GM21390 (cell line): Measurements from ENCODE around the gene ZNF787.

Source experiments
- ATAC-seq: cut with Tn5 transposase; IDR thresholded peaks from one replicate; pipeline ENCODE4 v1.9.1; 2021; ENCODE audit not compliant: unreplicated experiment

The ZNF787 gene

GRCh38 chr19:56091751-56092546, 29.1 kb downstream of the ZNF787 start:
- no peak for ATAC-seq

DNA sequence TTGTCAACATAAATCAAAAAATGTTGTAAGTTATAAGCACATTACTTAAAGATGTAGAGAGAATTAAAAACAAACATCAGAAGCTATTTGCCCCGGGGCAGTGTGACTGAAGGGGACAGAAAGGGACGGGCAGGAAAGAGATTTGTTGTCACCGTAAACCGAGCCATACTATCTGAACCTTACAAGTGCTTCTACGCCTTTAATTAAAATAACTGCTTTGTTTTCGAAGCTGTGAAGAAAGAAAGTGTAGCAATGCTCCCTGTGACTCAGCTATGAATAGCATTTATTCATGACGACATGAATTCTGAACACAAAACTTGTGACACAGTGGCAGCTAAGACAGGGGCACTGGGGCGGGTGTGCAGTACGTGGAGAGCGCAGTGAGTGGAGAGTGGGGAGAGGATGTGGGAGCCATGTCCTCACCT, 30.0 kb downstream of the ZNF787 start:
- ATAC-seq, result no peak

DNA sequence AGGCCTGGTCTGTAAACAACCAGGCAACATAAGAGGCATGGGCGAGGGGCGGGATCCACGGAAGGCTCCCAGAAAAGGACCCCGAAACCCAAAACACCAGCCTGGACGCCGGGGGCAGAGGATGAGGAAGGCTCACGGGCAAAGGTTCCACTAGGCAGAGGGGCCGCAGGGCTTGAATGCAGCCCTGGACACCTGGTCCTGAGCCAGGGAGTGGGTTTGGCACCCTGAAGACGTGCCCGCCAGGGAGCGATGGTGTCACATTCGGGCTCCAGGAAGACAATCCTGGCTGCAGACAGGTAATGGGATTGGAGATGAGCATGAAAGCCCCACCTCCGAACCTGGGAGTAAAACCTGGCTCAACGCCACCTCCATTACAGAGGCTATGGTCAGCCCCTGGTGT, 31.8 kb downstream of the ZNF787 start:
- no peak for ATAC-seq

DNA sequence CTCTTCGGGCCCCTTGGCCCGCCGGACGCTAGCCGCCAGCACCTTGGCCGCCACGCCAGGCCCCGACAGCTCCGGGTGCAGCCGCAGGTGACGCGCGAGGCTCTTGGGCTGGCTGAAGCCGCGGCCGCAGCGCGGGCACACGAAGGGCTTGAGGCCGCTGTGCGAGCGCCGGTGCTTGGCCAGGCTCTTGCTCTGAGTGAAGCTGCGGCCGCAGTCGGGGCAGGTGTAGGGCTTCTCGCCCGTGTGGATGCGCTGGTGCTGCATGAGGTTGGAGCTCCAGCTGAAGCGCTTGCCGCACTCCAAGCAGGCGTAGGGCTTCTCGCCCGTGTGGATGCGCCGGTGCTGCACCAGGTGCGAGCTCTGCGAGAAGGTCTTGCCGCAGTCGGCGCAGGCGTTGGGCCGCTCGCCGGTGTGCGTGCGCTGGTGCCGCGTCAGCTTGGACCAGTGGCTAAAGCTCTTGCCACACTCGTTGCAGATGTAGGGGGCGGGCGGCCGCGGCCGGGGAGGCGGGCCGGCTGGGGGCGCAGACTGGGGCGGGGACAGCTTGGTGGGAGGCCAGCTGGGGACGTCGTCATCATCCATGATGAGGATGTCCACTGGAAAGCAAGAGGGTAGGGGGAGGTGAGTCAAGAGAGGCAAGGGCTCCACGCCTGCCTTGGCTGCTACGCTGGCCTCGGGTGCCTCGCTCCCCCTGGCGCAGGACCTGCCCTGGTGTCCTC, 32.4 kb downstream of the ZNF787 start:
- ATAC-seq, result no peak

GRCh38 chr19:56087647-56088496, 33.2 kb downstream of the ZNF787 start:
- ATAC-seq, result no peak

DNA sequence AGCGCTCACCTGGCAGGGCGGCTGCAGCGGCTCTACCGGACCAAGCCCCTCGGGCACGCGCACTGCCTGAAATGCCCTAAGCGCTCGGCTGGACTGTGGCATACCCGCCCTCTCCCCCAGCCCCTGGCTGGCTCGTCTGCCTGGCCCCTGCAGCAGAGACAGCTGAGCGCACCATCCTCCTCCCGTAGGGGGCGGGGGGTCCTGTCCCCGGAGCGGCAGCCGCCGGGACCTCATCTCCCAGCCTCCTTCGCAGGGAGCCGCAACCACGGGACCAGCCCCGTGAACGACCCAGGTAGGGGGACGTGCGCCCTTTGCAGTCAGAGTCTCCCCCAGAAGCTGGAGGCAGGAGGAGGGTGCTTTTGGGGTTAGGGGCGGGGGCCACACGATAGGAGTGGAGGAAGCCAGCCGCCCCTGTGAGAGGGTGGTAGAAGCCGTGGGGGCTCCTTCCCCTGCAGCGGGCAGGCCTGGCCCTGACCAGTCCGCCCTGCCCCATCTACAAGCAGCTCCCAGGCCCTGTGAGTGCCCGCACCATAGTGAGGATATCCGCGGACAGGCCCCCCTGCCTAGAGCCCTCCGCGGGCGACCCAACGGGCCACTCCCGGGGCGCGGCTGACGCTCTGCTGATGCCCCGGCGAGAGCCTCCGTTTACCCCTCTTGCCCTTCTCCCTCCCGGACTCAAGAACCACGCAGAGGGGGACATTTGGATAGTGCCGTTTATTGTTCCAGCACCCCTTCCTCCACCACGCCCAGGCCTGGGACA, 34.2 kb downstream of the ZNF787 start:
- ATAC-seq, result no peak

DNA sequence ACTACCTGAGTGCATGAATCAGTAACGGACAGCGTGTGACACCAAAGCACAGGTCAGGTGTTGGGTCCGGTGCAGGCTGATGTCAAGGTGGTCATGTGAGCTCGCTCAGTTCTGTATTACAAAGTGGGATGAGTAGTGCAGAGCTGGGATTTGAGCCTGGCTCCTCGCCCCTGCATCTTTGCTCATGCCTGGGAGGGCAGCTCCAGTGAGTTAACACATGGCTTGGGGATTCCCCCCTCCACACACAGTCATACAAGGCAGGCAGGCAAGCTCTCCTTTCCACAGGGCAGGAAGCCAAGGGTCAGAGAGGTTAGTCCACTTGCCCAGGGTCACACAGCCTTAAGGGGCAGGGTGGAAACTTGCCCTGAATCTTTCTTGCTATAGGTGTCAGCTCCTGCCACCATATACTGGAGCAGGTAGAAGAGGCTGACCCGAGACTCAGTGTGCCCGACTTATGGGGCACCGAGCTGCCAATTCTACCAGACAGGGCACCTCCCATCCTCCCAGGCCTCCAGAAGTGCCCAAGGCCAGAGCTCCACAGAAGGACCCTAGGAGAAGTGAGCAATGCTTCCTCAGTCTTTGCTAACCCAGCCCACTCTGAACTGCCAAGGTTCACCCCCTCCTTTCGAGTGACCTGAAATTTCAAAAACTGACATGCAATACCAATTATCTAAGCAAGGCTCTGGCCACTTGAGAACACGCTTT, 35.4 kb downstream of the ZNF787 start:
- ATAC-seq, result no peak

- no peak for ATAC-seq
These were observed 36.1 kb downstream of the ZNF787 start for GRCh38 chr19:56084835-56085536.

DNA sequence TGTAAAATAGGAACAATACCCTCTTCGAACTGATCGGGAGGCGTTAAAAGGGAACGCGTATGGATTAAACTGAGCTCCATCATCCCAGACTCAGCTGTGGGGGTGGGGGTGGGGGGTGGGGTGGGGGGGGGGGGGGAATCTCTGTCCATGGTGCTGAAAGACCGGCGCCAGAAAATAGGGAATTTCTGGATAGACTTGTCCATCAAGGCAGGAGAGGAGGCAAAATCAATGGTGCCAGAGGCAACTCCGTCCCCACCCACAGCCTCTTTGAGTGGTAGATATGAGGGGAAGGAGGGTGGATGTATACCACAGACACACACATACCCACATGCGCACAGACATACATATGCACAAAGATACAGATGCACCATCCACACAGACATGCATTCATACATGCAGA, 37.4 kb downstream of the ZNF787 start:
- no peak for ATAC-seq

- ATAC-seq, result no peak
These were observed 40.3 kb downstream of the ZNF787 start for GRCh38 chr19:56080669-56081401.

DNA sequence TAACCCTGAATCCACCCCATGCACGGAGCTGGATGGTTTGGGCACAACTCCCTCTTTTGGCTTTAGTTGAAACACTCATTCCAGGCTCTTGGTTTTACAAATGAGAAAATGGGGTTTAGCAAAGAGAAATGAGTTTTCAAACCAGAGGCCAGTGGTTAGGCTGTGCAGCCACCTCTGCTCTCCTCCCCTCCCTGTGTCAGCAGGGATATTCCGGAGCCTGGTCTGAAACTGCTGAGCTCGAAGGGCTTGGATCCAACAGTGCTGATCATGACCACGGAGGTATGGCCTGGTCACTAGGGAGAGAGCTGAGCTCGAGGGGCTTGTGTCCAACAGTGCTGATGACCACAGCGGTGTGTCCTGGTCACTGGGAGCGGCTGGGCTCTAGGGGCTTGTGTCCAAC, 41.5 kb downstream of the ZNF787 start:
- no peak for ATAC-seq

GRCh38 chr19:56076498-56076897, 44.6 kb downstream of the ZNF787 start:
- no peak for ATAC-seq

DNA sequence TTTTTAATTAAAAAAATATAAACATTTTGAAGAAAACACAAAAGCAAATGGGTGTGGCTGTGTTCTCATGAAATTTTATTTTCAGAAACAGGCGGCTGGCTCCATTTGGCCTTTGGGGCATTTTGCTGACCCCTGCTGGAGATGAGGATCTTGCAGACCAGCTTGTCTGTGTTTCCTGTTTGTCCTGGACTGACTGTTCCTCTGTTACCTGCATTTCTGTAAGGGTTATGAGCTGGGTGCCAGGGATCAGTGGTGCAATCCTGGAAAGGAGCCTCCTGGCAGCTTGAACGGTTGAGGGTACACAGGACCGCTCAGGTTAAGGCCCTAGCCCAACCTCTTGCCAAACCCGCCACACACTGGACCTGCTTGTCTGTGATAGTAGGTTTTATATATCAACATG, 49.9 kb downstream of the ZNF787 start:
- ATAC-seq, result no peak

DNA sequence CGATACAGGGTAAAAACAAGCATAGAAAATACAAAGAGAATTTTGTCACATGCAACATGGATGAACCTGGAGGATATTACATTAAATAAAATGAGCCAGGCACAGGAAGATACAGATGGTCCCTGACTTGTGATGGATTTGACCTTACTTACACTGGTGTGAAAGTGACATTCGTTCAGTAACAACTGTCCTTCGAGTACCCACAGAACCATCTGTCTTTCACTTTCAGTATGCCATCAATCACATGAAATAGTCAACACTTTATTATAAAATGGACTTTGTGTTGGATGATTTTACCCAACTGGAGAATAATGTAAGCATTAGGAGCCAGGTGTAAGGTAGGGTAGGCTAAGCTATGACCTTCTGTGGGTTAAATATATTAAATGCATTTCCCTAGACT, 51.5 kb downstream of the ZNF787 start:
- no peak for ATAC-seq

DNA sequence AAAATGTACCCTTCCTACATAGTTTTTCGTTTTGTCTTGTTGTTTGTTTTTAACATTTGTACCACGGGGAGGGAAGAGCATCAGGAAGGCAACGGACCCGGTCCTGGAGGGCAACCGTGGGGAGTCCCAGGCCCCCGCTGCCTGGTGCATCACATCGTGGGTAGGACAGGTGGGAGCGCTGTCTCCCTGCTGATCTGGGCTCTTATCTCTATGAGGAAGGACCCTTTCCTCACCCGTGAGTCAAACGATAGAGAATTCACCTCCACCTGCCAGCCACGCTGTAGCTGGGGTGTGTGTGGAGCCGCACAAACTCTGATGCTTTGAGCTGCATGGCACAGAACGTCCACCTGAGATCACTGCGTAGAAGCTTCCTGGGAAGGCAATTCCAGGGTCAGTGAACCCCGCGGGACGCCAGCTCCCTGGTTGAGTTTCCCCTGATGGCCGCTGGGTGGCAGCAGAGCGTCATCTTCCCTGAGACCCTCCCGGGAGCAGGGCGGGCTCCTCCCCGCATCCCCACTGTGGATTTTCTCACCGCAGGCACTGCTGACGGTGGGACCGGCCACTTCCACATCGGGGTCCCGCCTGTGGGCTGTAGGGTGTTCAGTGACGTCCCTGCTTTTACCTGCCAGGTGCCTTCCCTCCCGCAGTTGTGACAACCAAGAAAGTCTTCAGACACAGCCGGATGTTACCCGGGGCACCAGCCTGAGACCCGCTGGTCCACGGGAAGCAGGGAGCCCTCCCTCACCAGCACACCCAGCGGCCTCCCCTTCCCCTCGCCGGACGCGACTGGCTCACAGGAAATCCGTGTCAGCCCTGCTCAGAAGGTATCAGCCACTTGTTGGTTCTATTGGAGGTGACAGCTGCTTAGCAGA, 54.7 kb downstream of the ZNF787 start:
- no peak for ATAC-seq

- no peak for ATAC-seq
These were observed 67.5 kb downstream of the ZNF787 start for GRCh38 chr19:56053596-56053995.
